HG03103 (cell line): ENCODE results near the gene PRLH.
A peak's percentile ranks its signal among the peaks of the same experiment; 100 is the strongest.

Source experiments
- ATAC-seq: cut with Tn5 transposase; IDR thresholded peaks from one replicate; pipeline ENCODE4 v1.9.1; 2021; ENCODE audit warnings: low read depth; ENCODE audit not compliant: unreplicated experiment

PRLH gene

GRCh38 chr2:237538901-237539300, 27.5 kb upstream of the PRLH start:
- no peak for ATAC-seq

- no peak for ATAC-seq
Measured at GRCh38 chr2:237539681-237540080, 26.7 kb upstream of the PRLH start.

GRCh38 chr2:237540223-237540775, 26.1 kb upstream of the PRLH start:
- no peak for ATAC-seq

- no peak for ATAC-seq
Measured at GRCh38 chr2:237540823-237541222, 25.6 kb upstream of the PRLH start.

- ATAC-seq: no peak
Measured at GRCh38 chr2:237541243-237541642, 25.1 kb upstream of the PRLH start.

GRCh38 chr2:237542001-237542704, 24.2 kb upstream of the PRLH start:
- no peak for ATAC-seq

- ATAC-seq: no peak
Measured at GRCh38 chr2:237546040-237546875, 20.1 kb upstream of the PRLH start.

GRCh38 chr2:237546876-237547395, 19.4 kb upstream of the PRLH start:
- ATAC-seq: no peak

GRCh38 chr2:237547841-237548416, 18.4 kb upstream of the PRLH start:
- no peak for ATAC-seq

- ATAC-seq: no peak
Measured at GRCh38 chr2:237549216-237549615, 17.2 kb upstream of the PRLH start.

GRCh38 chr2:237549643-237550415, 16.5 kb upstream of the PRLH start:
- no peak for ATAC-seq

GRCh38 chr2:237551071-237551574, 15.3 kb upstream of the PRLH start:
- ATAC-seq: no peak

- no peak for ATAC-seq
Measured at GRCh38 chr2:237552908-237553307, 13.5 kb upstream of the PRLH start.

GRCh38 chr2:237553948-237554347, 12.4 kb upstream of the PRLH start:
- no peak for ATAC-seq

- ATAC-seq: no peak
Measured at GRCh38 chr2:237555560-237555959, 10.8 kb upstream of the PRLH start.

- ATAC-seq: peak; percentile 83
Measured at GRCh38 chr2:237556773-237557632, 9.4 kb upstream of the PRLH start.

- ATAC-seq: peak; percentile 17
Measured at GRCh38 chr2:237557633-237558015, 8.8 kb upstream of the PRLH start.

GRCh38 chr2:237558961-237559641, 7.3 kb upstream of the PRLH start:
- ATAC-seq: no peak

- no peak for ATAC-seq
Measured at GRCh38 chr2:237561221-237561620, 5.2 kb upstream of the PRLH start.
